Uterus (tissue), 2 donors: ENCODE measurements around the gene VAX1.

ENCODE experiments used
- POLR2A ChIP-seq, 2 donors: fragments of 450-650 bp; IDR thresholded peaks; one replicate each; pipeline ENCODE4 v1.6.1; 2016; ENCODE audit warnings: antibody characterized with exemption in 2 of 2, mild to moderate bottlenecking in 1 of 2, moderate library complexity in 1 of 2
- TF ChIP-seq, protein P1 (sequence below), 4 experiments: fragments of 200-600 bp in 2 of 4; fragments of 450-650 bp in 2 of 4; sonication (generic) in 2 of 4; IDR thresholded peaks; one replicate each; pipeline ENCODE4 v1.5.1; 2016 to 2019; ENCODE audit warnings: antibody characterized with exemption in 4 of 4, mild to moderate bottlenecking in 2 of 4, moderate library complexity in 1 of 4

DNA sequence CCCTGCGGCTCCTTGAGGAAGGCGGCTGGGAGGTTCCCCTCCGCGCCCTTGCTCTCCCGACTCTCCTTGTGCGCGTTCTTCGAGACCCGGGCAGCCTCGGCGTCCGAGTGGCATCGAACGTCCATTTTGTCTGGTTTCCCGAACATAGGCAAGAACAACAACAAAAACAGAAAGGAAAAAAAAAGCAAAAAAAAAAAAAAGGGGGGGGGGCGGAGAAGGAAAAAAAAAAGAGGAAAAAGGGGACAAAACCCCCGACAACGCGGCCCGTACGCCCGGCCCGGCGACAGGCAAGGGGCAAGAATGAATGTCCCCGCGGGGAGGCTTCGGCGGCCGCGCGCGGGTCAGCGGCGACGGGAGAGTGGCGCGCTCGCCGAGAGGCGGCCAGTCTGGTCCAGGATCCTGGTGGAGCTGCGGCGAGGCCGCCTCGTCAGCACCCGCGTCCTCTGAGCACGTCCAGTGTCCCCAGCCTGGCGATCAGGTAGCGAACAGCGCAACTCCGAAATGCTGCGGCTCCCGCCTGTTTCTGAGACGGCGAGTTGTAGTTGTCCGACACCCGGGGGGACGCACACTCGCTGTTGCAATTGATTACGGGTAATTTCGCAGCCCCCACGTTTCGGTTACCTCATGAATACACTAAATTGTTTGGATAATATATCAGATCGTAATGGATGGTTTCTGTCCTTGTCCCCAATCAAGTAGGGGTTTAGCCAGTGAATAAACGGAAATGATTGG, at the start of gene VAX1:
- TF ChIP-seq POLR2A (IDR thresholded peaks at IDR 0.05): no peak
- TF ChIP-seq, protein P1, sequence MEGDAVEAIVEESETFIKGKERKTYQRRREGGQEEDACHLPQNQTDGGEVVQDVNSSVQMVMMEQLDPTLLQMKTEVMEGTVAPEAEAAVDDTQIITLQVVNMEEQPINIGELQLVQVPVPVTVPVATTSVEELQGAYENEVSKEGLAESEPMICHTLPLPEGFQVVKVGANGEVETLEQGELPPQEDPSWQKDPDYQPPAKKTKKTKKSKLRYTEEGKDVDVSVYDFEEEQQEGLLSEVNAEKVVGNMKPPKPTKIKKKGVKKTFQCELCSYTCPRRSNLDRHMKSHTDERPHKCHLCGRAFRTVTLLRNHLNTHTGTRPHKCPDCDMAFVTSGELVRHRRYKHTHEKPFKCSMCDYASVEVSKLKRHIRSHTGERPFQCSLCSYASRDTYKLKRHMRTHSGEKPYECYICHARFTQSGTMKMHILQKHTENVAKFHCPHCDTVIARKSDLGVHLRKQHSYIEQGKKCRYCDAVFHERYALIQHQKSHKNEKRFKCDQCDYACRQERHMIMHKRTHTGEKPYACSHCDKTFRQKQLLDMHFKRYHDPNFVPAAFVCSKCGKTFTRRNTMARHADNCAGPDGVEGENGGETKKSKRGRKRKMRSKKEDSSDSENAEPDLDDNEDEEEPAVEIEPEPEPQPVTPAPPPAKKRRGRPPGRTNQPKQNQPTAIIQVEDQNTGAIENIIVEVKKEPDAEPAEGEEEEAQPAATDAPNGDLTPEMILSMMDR (IDR thresholded peaks at IDR 0.05): no peak
